Activated T-helper 17 cell treated with anti-CD3 and anti-CD28 coated beads, Interleukin-2, amount 50 U/mL, for 72 hours (primary cell): ENCODE results near the gene MAPKAPK2. TPM values are rescaled to one million over a fixed set of nuclear protein-coding genes. Genes with fewer than 3 reads are reported as not detected.

Experiments
- ATAC-seq: fragments of 150-1000 bp; cut with Tn5 transposase; replicated peaks from 2 replicates; pipeline ENCODE4 v1.10.0; 2021; ENCODE audit warnings: mild to moderate bottlenecking, moderate library complexity
- H3K27ac Mint-ChIP-seq: one replicate; pipeline ENCODE4 v1.8.0; 2022; ENCODE audit warnings: mixed read lengths
- H3K27me3 Mint-ChIP-seq: one replicate; pipeline ENCODE4 v1.8.0; 2022; ENCODE audit warnings: mixed read lengths
- H3K36me3 Mint-ChIP-seq: one replicate; pipeline ENCODE4 v1.8.0; 2022; ENCODE audit warnings: low read depth, mild to moderate bottlenecking, mixed read lengths
- H3K4me1 Mint-ChIP-seq: one replicate; pipeline ENCODE4 v1.8.0; 2022; ENCODE audit warnings: mixed read lengths
- H3K4me3 Mint-ChIP-seq: one replicate; pipeline ENCODE4 v1.8.0; 2022; ENCODE audit warnings: mild to moderate bottlenecking, mixed read lengths
- H3K9me3 Mint-ChIP-seq: one replicate; pipeline ENCODE4 v1.8.0; 2022; ENCODE audit warnings: mixed read lengths
- total RNA-seq, 2 donors: library from RNA; stranded (reverse); gene quantifications; one replicate each; pipeline ENCODE4 v1.2.3, GENCODE V29; 2022

MAPKAPK2 gene
- total RNA-seq, 2 donors from 2014 or later: 64.6 to 85.3 TPM

DNA sequence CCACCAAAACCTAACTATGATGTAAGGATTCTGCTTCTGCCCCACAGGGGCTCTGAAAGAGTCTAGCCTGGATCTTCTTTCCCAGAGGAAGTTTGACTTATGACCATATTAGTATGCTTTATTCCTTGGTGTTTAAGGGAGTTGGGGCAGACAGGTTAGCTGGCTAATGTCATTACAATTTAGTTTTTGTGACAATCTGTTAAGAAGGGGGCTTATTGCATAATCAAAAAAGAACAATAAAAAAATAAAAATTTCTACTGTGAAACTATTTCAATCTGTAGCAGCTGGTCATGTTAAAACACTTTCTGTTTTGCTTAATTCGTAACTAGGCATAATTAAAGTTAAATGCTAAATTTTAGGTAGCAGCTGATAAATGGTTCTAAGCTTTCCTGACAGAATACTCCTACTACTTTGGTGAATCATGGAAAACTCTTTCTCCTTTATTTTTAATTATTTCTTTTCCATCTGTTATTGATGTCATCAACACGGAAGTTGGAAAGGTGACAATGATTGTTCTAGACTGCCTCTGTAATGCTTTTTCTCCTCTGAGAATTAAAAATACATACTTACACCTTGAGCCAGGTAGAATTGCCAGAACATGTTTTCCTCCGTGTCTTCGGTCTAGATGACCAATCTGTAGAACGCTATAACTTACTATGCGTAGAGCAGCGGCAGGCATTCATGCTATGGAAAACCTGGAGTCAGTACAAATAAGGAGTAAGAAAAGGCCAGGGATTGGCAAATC is 30.8 kb upstream of the MAPKAPK2 start:
- H3K4me3 Mint-ChIP-seq: no peak overlapping the region
- peaks cover 6% of the 10 kb centered on the region for H3K4me1 Mint-ChIP-seq
- H3K27ac Mint-ChIP-seq: no peak overlapping the region
- no peaks in the 10 kb centered on the region for H3K9me3 Mint-ChIP-seq
- peaks cover 15% of the 10 kb centered on the region for H3K27me3 Mint-ChIP-seq
- no peak for ATAC-seq
- peaks cover 10% of the 10 kb centered on the region for H3K36me3 Mint-ChIP-seq

DNA sequence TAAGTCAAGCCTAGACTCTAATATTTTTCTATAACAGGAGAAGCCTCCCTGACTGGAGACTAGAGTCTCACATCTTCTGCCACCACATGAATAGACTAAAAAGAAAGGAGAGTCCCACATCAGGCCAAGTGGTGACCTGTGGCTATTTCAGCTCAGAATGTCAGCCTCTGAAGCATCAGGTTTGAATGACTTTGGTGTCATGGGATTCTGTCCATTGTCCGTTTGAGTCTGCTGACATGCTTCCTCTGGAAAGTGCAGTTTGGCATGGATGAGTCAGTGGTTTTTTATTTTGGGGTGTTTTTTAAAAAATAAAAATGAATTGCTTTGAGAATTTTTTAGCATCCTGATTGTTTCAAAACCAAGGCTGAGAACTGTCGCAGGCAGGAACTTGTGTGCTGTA is 29.9 kb upstream of the MAPKAPK2 start:
- Mint-ChIP-seq H3K27me3 (peaks cover 15% of the 10 kb centered on the region), H3K9me3 (no peaks in the 10 kb centered on the region), H3K4me3 (no peak overlapping the region), H3K4me1 (peaks cover 6% of the 10 kb centered on the region), H3K27ac (no peak overlapping the region), H3K36me3 (peaks cover 2% of the 10 kb centered on the region)
- no peak for ATAC-seq

GRCh38 chr1:206655471-206655882 is 29.2 kb upstream of the MAPKAPK2 start:
- Mint-ChIP-seq H3K36me3 (no peaks in the 10 kb centered on the region), H3K9me3 (no peaks in the 10 kb centered on the region), H3K4me1 (peaks cover 6% of the 10 kb centered on the region), H3K4me3 (no peak overlapping the region), H3K27ac (no peak overlapping the region), H3K27me3 (peaks cover 15% of the 10 kb centered on the region)
- no peak for ATAC-seq

- Mint-ChIP-seq H3K27ac (no peak overlapping the region), H3K36me3 (no peaks in the 10 kb centered on the region), H3K4me3 (no peak overlapping the region), H3K9me3 (no peaks in the 10 kb centered on the region), H3K4me1 (peaks cover 6% of the 10 kb centered on the region), H3K27me3 (peaks cover 19% of the 10 kb centered on the region)
- ATAC-seq: no peak
Observed at GRCh38 chr1:206656936-206657335, 27.8 kb upstream of the MAPKAPK2 start.

DNA sequence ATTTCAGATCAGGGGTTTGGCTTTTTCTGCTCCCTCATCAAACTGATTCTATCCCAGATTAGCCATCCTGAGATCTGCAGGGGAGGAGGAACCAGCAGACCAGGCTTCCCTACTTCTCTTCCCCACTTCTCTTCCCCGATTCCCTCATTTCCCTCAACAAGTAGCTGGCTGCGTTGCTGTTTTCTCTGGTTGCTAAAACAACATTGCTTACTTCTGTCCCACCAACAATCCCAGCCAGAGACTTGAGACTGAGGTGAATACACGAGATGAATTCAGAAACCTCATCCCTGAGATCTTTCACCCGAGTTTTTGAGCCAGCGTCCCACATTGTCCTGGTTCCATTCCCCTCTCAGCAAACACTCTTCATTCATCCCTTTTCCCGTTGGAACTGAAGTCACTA is 27.0 kb upstream of the MAPKAPK2 start:
- no peak overlapping the region for H3K27ac Mint-ChIP-seq
- no peaks in the 10 kb centered on the region for H3K36me3 Mint-ChIP-seq
- no peaks in the 10 kb centered on the region for H3K9me3 Mint-ChIP-seq
- H3K4me1 Mint-ChIP-seq: peaks cover 9% of the 10 kb centered on the region
- peaks cover 21% of the 10 kb centered on the region for H3K27me3 Mint-ChIP-seq
- H3K4me3 Mint-ChIP-seq: no peak overlapping the region
- no peak for ATAC-seq

GRCh38 chr1:206658264-206658980 is 26.3 kb upstream of the MAPKAPK2 start:
- Mint-ChIP-seq H3K27me3 (peaks cover 23% of the 10 kb centered on the region), H3K9me3 (no peaks in the 10 kb centered on the region), H3K27ac (no peak overlapping the region), H3K4me1 (peaks cover 8% of the 10 kb centered on the region), H3K36me3 (no peaks in the 10 kb centered on the region), H3K4me3 (no peak overlapping the region)
- ATAC-seq: peak; percentile 62

DNA sequence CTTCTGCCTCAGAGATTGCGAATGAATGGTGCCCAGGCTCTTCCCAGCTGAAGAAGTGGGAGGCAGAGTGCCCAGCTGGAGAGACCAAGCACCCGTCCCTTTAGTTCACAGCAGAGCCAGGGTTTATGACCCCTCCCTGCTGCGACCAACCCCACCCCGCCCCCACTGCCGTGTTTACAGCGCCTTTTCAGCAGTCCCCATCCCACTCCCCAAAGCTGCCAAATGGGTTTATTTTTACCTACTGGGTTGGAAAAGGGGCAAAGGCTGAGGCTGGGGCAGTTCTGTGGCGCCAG is 25.8 kb upstream of the MAPKAPK2 start:
- Mint-ChIP-seq H3K4me1 (peaks cover 6% of the 10 kb centered on the region), H3K9me3 (no peaks in the 10 kb centered on the region), H3K27ac (no peak overlapping the region), H3K4me3 (no peak overlapping the region), H3K36me3 (no peaks in the 10 kb centered on the region), H3K27me3 (peaks cover 26% of the 10 kb centered on the region)
- ATAC-seq: no peak

- Mint-ChIP-seq H3K4me3 (no peak overlapping the region), H3K36me3 (no peaks in the 10 kb centered on the region), H3K4me1 (peaks cover 6% of the 10 kb centered on the region), H3K9me3 (no peaks in the 10 kb centered on the region), H3K27me3 (peaks cover 29% of the 10 kb centered on the region), H3K27ac (no peak overlapping the region)
- ATAC-seq: no peak
Observed at GRCh38 chr1:206660136-206660535, 24.6 kb upstream of the MAPKAPK2 start.

GRCh38 chr1:206661161-206661820 is 23.4 kb upstream of the MAPKAPK2 start:
- Mint-ChIP-seq H3K9me3 (no peaks in the 10 kb centered on the region), H3K4me1 (peaks cover 6% of the 10 kb centered on the region), H3K4me3 (no peak overlapping the region), H3K36me3 (no peaks in the 10 kb centered on the region), H3K27ac (peak overlapping the region; percentile 13), H3K27me3 (peaks cover 29% of the 10 kb centered on the region)
- no peak for ATAC-seq

DNA sequence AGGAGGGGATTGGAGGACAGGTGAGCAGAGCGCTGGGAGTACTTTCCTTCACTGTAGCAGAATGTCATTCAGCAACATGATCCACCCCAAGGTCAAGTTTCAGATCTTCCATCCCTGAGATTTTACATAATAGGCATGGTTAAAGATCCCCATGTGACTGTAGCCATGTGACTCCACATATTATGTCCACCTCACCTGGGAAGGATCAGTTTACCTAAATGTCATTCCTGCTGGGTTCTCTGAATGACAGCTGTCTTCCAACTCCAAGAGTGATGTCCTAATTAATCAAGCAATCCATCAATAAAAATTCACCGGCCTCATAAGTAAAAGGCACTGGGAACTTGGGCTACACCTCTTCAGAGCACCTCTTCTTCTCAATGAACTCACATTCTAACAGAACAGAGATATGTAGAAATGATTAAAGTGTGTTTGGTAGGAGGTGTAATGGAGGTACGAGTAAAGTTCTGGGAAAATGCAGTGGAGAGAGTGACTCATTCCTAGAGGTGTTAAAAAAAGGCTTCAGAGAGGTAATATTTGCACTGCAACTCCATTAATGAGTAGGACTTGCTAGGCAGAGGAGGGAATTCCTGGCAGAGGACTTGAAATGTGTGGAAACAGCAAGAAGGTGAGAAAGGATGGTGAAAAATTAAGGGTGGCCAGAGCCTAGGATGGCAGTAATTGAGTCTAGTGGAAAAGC is 22.2 kb upstream of the MAPKAPK2 start:
- H3K27ac Mint-ChIP-seq: no peak overlapping the region
- ATAC-seq: peak; percentile 78
- no peaks in the 10 kb centered on the region for H3K36me3 Mint-ChIP-seq
- peaks cover 23% of the 10 kb centered on the region for H3K27me3 Mint-ChIP-seq
- H3K4me1 Mint-ChIP-seq: peaks cover 6% of the 10 kb centered on the region
- H3K9me3 Mint-ChIP-seq: no peaks in the 10 kb centered on the region
- peak overlapping the region; percentile 15 for H3K4me3 Mint-ChIP-seq

GRCh38 chr1:206663362-206663761 is 21.3 kb upstream of the MAPKAPK2 start:
- no peak for ATAC-seq
- no peaks in the 10 kb centered on the region for H3K9me3 Mint-ChIP-seq

DNA sequence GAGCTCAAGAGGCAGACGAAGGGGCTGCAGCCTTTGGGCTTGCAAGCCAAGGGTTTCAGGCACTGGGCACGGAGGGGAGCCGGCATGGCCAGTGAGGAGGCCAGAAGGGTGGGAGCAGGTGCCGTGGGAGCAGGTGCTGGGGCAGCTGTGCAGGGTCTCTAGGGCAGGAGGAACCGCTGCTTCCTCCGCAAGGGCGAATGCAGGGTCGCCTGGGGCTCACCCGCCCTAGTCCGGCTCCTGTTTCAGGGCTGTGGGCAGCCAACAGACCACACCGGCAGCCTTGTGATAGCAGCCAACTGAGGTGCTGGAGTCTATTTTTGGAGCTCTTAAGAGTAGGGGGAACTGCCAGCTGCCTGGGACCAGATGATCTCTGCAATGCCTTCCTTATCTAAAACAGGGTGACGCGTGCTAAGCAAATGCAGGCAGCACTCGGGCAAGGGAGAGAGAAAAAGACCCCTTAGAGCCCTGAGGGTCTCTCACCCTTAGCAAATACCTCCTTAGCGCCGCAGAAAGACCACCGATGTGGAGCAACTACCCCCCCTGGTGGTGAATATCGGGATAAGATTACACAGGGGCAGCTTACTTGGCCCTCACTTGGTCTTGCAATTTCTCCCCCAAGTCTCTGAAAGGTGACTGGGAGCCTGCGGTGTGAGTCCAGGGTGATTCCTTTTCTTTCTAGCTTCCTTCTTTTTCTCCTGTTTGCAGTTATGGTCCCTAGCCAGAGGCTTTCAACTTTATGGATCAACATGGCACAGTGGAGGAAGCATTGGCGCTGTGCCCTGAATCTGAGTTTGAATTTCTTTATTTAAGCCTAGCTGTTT is 20.7 kb upstream of the MAPKAPK2 start:
- Mint-ChIP-seq H3K27ac (no peak overlapping the region), H3K9me3 (no peaks in the 10 kb centered on the region), H3K4me1 (peaks cover 16% of the 10 kb centered on the region), H3K27me3 (peaks cover 14% of the 10 kb centered on the region), H3K36me3 (no peaks in the 10 kb centered on the region), H3K4me3 (peak overlapping the region; percentile 5)
- peak; percentile 63 for ATAC-seq

More at GRCh38 chr1:206663362-206663761, 21.3 kb upstream of the MAPKAPK2 start:
- peaks cover 13% of the 10 kb centered on the region for H3K4me1 Mint-ChIP-seq
- peak overlapping the region; percentile 5 for H3K4me3 Mint-ChIP-seq
- peaks cover 19% of the 10 kb centered on the region for H3K27me3 Mint-ChIP-seq
- H3K36me3 Mint-ChIP-seq: no peaks in the 10 kb centered on the region
- no peak overlapping the region for H3K27ac Mint-ChIP-seq

DNA sequence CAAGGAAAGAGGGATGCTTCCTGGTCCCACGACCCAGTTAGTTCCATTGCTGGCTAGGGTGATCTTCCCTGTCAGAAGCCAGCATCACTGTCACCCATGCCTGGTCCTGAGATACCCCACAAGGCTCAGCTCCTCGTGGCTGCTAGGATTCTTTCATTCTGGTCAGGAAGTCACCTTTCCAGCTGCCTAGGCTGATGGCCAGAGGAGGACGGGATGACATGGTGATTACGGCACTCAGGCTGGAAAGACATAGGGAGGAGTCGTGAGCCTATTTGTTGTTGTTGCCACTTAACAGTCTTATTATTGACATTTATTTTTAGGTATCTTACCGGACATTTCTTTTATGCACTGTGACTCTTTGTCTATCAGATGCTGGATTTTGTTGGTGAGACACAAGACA is 20.0 kb upstream of the MAPKAPK2 start:
- no peak overlapping the region for H3K4me3 Mint-ChIP-seq
- H3K9me3 Mint-ChIP-seq: no peaks in the 10 kb centered on the region
- no peaks in the 10 kb centered on the region for H3K36me3 Mint-ChIP-seq
- H3K27ac Mint-ChIP-seq: no peak overlapping the region
- peaks cover 16% of the 10 kb centered on the region for H3K4me1 Mint-ChIP-seq
- no peak for ATAC-seq
- H3K27me3 Mint-ChIP-seq: peaks cover 14% of the 10 kb centered on the region

GRCh38 chr1:206666031-206666561 is 18.6 kb upstream of the MAPKAPK2 start:
- Mint-ChIP-seq H3K4me3 (no peak overlapping the region), H3K27ac (no peak overlapping the region), H3K9me3 (no peaks in the 10 kb centered on the region), H3K27me3 (peaks cover 12% of the 10 kb centered on the region), H3K4me1 (peaks cover 16% of the 10 kb centered on the region), H3K36me3 (no peaks in the 10 kb centered on the region)
- ATAC-seq: no peak
